Transverse colon (tissue), 4 donors: ENCODE results near the gene KNL1.
"Not testable (repeated sequence)": the region's sequence is repeated elsewhere in the genome, so short reads cannot be mapped to it uniquely, and the experiment has no call there.

Experiments used
- POLR2A ChIP-seq: fragments of 450-650 bp; IDR thresholded peaks from one replicate; pipeline ENCODE4 v1.6.1; 2016; ENCODE audit warnings: antibody characterized with exemption, mild to moderate bottlenecking, moderate library complexity
- POLR2AphosphoS5 ChIP-seq, 3 donors: sonication (generic); formaldehyde crosslinking; IDR thresholded peaks; one replicate each; pipeline ENCODE4 v1.6.1; 2016; ENCODE audit warnings: antibody characterized with exemption in 3 of 3
- TF ChIP-seq, protein P1 (sequence below), 5 experiments: fragments of 200-600 bp in 3 of 5; fragments of 450-650 bp in 2 of 5; sonication (generic) in 3 of 5; IDR thresholded peaks; 1 replicate in 2 of 5; 2 replicates in 3 of 5; pipeline ENCODE4 v1.5.1; 2016 to 2017; ENCODE audit warnings: antibody characterized with exemption in 5 of 5, inconsistent platforms in 3 of 5, mild to moderate bottlenecking in 2 of 5, moderate library complexity in 1 of 5

GRCh38 chr15:40680959-40681358, 86.9 kb downstream of the KNL1 start:
- not testable (repeated sequence) for TF ChIP-seq POLR2A; POLR2AphosphoS5 (IDR thresholded peaks at IDR 0.05)
- TF ChIP-seq, protein P1, sequence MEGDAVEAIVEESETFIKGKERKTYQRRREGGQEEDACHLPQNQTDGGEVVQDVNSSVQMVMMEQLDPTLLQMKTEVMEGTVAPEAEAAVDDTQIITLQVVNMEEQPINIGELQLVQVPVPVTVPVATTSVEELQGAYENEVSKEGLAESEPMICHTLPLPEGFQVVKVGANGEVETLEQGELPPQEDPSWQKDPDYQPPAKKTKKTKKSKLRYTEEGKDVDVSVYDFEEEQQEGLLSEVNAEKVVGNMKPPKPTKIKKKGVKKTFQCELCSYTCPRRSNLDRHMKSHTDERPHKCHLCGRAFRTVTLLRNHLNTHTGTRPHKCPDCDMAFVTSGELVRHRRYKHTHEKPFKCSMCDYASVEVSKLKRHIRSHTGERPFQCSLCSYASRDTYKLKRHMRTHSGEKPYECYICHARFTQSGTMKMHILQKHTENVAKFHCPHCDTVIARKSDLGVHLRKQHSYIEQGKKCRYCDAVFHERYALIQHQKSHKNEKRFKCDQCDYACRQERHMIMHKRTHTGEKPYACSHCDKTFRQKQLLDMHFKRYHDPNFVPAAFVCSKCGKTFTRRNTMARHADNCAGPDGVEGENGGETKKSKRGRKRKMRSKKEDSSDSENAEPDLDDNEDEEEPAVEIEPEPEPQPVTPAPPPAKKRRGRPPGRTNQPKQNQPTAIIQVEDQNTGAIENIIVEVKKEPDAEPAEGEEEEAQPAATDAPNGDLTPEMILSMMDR (IDR thresholded peaks at IDR 0.05): not testable (repeated sequence)
